ENCODE results near the gene FH.

Gene FH

DNA sequence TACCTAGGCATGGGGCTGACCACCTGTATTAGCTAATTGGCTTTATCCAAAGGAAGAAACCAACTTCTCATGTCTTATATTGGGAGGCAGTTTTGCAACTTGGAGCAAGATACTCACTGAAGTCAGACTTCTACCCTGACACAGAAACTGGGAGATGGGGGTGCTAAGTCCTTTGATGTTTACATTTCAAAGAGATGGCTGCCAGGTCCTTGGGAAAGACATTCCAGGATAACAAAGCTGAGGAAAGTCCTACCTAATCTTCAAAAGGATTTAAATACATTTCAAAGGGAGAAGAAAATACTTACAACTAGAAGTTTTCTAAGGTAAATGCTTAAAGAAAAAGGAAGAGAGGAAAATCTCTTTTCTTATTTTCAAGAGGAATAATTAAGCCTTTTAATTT, 62.1 kb downstream of the FH start:
- DNase-seq (ENCODE audit: low read depth) = no peak

GRCh38 chr1:241456743-241457142, 62.8 kb downstream of the FH start:
- DNase-seq (ENCODE audit: low read depth) = no peak

GRCh38 chr1:241453732-241454131, 65.8 kb downstream of the FH start:
- no peak for DNase-seq (ENCODE audit: low read depth)

DNA sequence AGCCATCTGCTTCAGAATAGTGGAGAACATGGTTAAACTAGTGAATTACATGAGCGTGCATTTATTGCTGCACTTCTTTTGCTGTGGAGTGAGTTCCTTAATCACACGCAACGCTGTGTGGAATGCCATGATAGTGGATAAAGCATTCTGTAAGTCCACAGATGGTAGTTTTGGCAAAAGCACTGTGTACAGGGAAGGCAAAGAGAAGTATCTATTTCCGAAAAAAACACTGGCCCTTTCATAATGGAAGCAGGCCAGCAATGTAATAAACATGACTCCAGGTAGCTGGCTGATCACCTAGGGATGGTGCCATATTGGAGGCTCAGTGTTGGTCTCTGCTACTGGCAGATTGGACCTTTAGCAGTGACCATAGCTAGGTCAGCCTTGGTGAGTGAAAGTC, 67.6 kb downstream of the FH start:
- DNase-seq (ENCODE audit: low read depth) = no peak
